GM18526 (cell line): ENCODE results near the gene MMP24.

ENCODE experiments used
- POLR2A ChIP-seq: IDR thresholded peaks from 3 replicates; pipeline ENCODE4 v1.6.1; 2011; ENCODE audit not compliant: insufficient read length; ENCODE audit errors: extremely low read depth

Gene MMP24

DNA sequence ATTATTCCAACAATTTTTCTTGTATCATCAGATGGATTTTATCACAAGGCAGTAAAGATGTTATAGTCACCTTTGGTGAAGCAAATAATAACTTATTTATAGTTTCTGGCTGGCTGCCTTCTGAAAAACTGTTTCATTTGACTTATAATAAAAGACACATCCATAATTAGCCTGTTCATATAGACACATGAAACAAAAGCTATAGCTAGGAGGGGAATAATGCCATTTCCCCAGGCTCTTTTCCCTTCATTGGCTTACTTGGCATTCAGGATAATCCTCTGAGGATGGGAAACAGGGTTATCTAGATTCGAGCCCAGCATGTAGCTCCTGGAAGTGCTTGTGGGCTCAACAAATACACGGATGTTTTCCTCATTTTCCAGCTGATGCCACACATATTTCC, 17.5 kb downstream of the MMP24 start:
- no peak for TF ChIP-seq POLR2A

DNA sequence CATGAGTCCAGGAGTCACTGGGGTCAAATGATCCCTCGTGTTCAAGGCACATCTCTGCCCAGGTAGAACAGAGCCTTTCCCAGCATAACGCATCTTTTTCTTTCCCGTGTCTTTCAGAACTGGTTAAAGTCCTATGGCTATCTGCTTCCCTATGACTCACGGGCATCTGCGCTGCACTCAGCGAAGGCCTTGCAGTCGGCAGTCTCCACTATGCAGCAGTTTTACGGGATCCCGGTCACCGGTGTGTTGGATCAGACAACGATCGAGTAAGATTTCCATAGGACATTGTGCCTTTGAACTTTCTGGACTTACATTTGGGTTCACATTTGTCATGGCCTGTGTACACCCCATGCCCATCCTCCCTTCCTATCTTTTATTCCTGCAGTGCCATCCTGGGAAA, 20.2 kb downstream of the MMP24 start:
- TF ChIP-seq POLR2A = no peak

DNA sequence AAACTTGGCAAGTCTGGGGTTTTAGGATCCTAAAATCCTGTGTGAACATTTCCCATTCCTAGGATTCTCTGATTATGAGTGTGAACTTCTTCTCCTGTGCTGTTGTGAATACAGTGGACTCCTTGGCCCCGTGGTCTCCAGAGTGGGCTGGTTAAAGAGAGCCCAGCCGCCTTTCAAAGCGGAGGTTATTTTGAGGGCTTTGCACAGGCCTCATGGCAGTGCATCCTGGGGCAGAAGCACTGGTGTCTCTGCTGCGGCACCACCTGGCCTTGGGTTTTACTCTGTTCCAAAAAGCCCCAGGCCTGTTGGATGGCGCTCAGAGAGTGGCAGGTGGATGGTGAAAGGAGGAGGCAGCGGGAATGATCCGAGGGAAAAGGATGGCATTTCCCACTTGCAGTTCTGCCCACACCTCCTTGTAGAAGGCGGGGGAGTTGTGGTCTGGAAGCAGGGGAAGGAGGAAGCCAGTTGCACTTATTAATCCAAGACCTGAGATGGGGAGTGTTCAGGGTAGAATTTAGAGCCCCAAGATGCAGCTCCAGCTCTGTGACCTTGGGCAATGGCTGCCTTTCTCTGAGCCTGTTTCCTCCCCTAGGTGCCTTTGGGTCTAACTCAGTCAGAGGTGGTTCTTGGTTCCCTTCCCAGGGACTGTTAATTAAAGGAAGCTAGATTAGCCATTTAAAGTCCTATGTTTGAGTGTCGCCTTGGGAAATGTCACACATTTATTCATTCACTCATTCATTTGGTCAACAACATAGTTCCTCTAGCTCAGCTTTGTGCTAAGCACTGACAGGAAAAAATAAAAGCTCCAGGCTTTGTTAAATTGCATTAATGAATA, 22.4 kb downstream of the MMP24 start:
- no peak for TF ChIP-seq POLR2A

DNA sequence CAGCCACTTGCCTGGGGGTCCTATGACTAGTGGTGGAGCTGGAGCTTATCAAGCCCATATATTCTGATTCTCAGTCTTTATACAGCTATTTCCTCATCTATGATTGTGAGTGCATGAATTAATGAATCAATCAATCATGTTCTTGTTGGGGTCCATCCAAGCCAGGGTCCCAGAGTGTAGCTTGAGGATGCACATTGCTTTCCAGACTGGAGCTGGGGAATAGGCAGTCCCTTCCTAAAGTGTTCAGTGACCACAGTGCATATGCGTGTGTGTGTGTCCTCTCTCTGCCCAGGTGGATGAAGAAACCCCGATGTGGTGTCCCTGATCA, 25.1 kb downstream of the MMP24 start:
- TF ChIP-seq POLR2A = no peak

DNA sequence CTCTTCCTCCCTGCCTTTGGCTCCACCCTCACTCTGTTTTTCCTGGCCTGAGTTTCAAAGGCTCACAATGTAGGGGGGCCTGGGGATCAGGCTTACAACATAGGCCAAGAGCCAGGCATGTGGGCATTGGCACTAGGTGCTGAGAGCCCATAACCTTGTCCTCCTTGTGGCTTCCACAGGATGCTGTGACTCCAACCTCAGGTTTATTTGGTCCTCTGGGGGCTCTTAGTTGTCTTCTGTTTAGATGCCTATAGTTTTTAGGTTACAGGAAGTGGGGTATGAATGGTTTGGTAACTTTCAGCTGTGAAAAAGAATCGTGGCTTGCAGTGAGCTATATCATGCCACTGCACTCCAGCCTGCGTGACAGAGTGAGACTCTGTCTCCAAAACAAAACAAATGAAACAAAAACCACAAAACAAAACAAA, 25.6 kb downstream of the MMP24 start:
- TF ChIP-seq POLR2A = no peak

DNA sequence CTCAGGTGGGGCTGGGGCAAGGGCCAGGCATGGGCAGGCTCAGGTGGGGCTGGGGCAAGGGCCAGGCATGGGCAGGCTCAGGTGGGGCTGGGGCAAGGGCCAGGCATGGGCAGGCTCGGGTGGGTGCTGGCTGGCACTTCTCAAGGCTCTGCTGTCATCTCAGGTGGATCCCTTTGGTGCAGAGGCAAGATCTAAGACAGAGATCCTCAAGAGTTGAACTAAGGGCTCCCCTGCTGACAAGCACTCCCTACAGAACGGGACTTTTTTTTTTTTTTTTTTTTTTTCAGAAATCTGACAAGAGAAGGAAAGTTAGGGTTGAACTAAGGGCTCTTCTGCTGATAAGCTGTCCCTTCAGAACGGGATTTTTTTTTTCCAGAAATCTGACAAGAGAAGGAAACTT, 26.5 kb downstream of the MMP24 start:
- no peak for TF ChIP-seq POLR2A

DNA sequence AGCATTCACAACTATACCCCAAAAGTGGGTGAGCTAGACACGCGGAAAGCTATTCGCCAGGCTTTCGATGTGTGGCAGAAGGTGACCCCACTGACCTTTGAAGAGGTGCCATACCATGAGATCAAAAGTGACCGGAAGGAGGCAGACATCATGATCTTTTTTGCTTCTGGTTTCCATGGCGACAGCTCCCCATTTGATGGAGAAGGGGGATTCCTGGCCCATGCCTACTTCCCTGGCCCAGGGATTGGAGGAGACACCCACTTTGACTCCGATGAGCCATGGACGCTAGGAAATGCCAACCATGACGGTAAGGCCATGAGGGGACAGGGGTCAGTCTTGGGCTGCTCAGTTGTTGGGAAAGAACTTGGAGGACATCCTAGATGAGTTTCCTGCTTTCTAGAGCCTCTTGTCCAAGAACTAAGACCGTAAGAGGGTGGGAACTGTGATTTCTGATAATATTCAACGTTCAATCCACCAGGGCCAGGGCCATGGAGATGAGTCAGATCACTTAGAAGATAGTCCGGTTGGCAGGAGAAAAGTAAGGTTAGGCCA, 28.0 kb downstream of the MMP24 start:
- no peak for TF ChIP-seq POLR2A

DNA sequence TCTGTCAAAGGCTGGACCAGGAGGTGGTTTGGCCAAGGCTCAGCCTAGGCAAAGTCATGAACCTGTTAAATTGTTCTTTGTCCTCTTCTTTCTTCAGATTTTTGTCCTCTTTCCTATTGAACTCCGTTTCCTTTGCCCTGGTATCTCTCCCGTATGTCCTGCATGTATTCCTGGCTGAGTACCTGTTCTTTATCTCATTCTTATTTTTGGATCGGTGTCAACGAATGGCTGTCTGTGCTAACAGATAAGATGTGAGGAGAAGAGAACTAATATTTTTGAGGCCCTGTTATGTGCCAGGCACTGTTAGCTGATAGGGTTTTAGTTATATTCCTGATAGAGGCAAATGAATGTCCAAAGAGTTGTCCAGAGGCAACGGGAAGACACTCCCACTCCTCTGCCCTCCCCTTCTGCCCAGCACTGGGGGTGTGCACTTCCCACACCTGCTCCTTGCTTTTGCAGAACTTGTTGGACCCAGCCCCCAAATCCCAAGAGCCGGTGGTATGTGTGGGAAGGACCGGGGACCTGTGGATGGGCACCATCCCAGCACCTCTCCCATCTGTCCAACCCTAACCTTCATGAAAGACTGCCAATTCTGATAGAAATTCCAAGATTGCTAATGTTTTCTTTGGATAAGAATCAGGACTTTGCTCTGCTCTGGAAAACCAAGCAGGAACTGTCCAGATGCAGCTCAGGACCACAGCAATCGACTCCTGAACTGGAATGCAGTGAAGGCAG, 30.9 kb downstream of the MMP24 start:
- no peak for TF ChIP-seq POLR2A

DNA sequence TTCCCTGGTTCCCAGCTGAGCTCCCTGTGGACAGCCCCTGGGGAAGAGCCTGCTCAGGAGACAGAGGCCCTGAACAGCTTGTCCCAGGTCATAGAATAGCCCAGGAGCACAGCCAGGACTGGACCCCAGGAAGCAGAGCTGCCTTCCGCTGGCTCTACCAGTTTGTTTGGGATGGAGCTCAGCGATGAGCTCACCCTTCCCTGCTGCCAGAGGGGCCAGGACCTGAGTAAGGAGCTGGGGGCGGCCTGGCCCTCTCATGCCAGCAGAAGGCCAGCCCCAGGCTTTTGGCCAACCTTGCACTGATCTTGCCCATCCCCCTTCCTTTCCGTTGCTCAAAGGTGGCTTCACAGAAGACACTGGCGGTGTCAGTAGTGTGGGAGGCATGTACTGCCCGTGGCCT, 33.9 kb downstream of the MMP24 start:
- TF ChIP-seq POLR2A = no peak

DNA sequence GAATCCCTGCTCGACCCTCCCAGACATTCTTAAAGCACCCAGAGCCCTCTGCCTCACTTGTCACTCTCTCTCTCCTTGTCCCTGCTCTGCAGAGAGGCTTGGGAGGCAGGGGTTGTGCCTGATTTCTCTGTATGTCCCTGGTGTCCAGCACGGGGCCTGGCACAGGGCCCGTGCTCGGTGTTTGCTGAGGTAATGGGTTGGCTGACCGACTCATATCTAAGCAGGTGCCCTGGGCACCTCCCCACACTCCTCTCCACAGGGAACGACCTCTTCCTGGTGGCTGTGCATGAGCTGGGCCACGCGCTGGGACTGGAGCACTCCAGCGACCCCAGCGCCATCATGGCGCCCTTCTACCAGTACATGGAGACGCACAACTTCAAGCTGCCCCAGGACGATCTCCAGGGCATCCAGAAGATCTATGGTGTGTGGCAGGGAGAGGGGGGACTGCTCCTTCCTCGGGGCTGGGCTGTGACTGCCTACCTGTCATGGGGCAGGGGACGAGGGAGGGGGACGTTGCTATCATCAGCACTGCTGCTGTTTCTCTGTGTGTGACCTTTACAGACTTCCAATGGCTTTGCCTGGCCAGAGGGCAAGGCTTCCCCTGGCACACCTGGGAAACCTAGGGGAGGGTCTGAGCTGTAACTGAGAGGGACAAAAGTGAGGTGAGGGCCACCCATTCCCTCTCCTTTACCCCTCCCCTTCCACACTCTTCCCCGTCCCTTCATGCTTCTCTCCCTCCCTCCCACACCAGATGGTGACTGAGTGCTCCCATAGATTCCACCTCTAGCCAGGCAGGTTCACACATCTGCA, 37.2 kb downstream of the MMP24 start:
- no peak for TF ChIP-seq POLR2A

DNA sequence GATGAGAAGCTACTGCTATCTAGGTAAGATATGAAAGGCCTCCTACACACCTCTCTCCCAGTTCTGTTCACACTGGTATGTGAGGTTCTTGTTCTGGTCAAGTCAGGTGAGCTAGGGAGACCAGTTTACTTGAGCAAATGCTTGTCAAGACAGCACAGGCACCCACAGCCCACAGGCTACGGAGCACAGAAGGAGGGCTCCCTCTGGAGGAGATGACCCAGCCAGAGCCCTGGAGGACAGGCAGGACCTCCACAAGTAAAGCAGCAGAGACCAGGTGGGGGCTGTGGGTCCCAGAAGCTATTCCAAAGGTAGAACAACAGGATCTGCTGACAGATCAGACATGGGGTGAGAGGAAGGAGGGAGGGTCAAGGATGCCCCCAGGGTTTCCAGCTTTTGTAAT, 38.3 kb downstream of the MMP24 start:
- TF ChIP-seq POLR2A = no peak

DNA sequence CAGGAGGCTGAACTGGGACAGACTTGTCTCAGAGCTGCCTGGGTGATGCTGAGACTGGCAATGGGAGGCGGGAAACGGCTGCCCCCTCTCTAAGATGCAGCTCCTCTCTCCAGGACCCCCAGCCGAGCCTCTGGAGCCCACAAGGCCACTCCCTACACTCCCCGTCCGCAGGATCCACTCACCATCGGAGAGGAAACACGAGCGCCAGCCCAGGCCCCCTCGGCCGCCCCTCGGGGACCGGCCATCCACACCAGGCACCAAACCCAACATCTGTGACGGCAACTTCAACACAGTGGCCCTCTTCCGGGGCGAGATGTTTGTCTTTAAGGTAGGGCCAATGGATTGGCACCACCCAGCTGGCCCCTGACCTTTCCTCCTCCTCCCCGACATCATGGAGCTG, 40.6 kb downstream of the MMP24 start:
- no peak for TF ChIP-seq POLR2A

DNA sequence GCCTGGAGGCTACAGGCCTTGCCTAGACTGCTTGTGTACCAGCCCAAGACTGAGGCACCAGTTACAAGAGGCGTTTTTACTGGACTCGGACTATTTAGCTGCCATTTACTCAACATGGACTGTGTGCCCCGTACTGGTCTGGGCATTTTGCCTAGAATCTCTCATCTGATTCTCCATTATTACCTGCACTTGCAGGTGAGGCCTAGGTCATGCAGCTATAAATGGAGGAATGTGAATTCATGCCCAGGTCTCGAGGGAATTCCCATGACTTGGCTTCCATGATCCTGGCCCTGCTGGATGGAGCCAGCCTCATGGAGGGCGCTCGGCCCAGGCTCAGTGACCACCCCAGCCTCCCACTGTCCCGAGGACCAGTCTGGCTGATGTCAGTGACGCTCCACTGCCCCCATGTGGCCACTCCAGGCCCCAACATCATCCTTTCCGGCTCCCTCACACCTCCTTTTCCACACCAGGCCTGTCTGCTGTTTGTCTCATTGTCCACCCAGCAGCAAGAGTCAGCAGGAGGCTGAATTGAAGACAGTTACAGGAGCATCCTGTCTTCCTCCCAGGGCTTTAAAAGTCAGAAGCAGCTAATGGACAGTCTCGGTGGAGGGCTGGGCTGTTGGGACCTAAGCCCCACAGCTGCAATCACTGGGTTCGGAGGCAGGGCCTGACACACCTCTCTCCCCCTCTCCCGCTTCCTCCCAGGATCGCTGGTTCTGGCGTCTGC, 42.7 kb downstream of the MMP24 start:
- no peak for TF ChIP-seq POLR2A

DNA sequence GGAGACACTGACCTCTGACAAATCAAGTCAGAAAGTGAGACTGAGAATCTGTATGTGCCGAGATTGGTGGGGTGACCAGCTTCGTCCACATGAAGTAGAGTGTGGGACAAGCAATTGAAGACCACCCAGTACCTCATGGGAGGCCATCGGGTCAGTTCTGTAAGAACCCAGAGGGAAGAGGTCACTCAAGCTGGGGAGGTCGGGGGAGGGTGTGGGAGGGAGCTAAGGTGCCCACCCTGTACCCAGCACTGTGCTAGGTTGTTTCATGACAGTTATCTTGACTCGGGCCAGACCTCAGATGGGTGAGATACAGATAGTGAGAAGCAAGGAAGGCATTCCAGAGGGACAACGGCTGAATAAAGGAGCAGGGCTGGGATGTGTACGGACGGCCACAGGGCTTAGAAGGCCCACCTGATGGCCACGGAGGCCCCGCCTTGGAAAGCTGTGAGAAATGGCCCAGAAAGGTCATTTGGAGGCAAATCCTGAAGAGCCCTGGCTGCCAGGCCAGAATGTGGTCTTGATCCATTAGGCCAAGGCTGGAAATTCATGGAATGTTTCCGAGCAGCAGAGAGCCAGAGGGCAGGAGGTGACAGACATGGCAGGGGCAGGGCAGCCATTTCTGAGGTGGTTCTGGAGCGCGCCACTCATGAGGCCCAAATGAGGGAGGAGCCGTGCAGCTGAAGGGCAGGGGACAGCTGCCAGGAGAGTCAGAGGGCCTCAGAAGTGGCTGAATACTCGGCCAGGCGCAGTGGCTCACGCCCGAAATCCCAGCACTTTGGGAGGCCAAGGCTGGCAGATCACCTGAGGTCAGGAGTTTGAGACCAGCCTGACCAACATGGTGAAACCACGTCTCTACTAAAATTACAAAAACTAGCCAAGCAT, 43.8 kb downstream of the MMP24 start:
- TF ChIP-seq POLR2A = no peak
